BLaER1 (cell line): ENCODE results near the gene RASAL2.
A peak's percentile ranks its signal among the peaks of the same experiment; 100 is the strongest.

Source experiments
- H3K27ac ChIP-seq: shearing (Covaris generic); formaldehyde crosslinking; 2 replicates; pipeline ENCODE4 v1.8.1; 2022
- H3K27me3 ChIP-seq: shearing (Covaris generic); formaldehyde crosslinking; 2 replicates; pipeline ENCODE4 v1.8.1; 2022
- H3K36me3 ChIP-seq: shearing (Covaris generic); formaldehyde crosslinking; 2 replicates; pipeline ENCODE4 v1.8.1; 2022
- H3K4me1 ChIP-seq: shearing (Covaris generic); formaldehyde crosslinking; 2 replicates; pipeline ENCODE4 v1.8.1; 2022
- H3K4me2 ChIP-seq: shearing (Covaris generic); formaldehyde crosslinking; 2 replicates; pipeline ENCODE4 v1.8.1; 2022
- H3K4me3 ChIP-seq: shearing (Covaris generic); formaldehyde crosslinking; 2 replicates; pipeline ENCODE4 v1.8.1; 2022
- H3K9ac ChIP-seq: shearing (Covaris generic); formaldehyde crosslinking; 2 replicates; pipeline ENCODE4 v1.8.1; 2022
- H3K9me3 ChIP-seq: shearing (Covaris generic); formaldehyde crosslinking; 2 replicates; pipeline ENCODE4 v1.8.1; 2022
- H4K20me1 ChIP-seq: shearing (Covaris generic); formaldehyde crosslinking; 2 replicates; pipeline ENCODE4 v1.8.1; 2022
- Cebpa-rat ChIP-seq: shearing (Covaris generic); IDR thresholded peaks from 2 replicates; pipeline ENCODE4 v1.8.1; 2022

Gene RASAL2

GRCh38 chr1:178055779-178056471 is 38.0 kb upstream of the RASAL2 start:
- H3K27me3 ChIP-seq, result no peaks in the 10 kb centered on the region
- TF ChIP-seq Cebpa-rat, result no peak
- no peaks in the 10 kb centered on the region for H3K36me3 ChIP-seq
- H3K4me1 ChIP-seq, result peaks cover 56% of the 10 kb centered on the region
- no peaks in the 10 kb centered on the region for H3K9me3 ChIP-seq
- peak overlapping the region; percentile 39; the same call in 1 of the 2 replicates for H3K27ac ChIP-seq
- H3K4me2 ChIP-seq, result peak overlapping the region; percentile 45
- no peaks in the 10 kb centered on the region for H4K20me1 ChIP-seq
- no peak overlapping the region for H3K9ac ChIP-seq
- H3K4me3 ChIP-seq, result no peak overlapping the region

DNA sequence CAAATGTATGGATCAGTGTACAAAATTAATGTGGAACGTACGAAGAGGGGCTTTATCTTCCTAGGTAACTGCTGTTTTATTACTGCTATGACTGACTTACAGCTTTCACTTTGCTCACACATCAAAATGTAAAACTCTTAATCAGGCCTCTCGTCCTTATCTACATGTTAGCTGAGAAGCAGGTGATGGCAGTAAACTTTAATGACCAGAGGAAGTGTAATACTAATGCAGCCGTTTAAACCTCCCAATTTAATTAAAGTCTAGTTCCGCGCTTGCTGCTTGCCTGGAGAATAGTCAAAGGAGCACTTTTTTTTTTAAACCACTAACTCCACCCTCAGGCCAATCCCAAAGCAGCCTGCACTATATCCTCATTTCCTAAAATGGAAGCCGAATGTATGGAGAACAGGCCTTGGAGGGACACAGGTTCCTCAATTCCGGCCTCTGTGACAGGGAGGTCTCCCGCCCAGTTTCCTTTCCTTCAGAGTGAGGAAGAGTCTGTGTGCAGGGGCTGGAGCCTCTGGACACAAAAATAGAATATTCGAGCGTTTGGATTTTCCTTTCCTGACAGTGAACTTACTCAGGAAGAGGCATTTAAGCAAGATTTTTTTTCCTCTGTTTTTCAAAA is 36.7 kb upstream of the RASAL2 start:
- H4K20me1 ChIP-seq, result no peaks in the 10 kb centered on the region
- no peaks in the 10 kb centered on the region for H3K9me3 ChIP-seq
- H3K4me2 ChIP-seq, result peak overlapping the region; percentile 57; the same call in 1 of the 2 replicates
- H3K9ac ChIP-seq, result no peak overlapping the region
- H3K27ac ChIP-seq, result no peak overlapping the region
- no peaks in the 10 kb centered on the region for H3K27me3 ChIP-seq
- no peak overlapping the region for H3K4me3 ChIP-seq
- TF ChIP-seq Cebpa-rat, result no peak
- H3K36me3 ChIP-seq, result no peaks in the 10 kb centered on the region
- H3K4me1 ChIP-seq, result peaks cover 54% of the 10 kb centered on the region

DNA sequence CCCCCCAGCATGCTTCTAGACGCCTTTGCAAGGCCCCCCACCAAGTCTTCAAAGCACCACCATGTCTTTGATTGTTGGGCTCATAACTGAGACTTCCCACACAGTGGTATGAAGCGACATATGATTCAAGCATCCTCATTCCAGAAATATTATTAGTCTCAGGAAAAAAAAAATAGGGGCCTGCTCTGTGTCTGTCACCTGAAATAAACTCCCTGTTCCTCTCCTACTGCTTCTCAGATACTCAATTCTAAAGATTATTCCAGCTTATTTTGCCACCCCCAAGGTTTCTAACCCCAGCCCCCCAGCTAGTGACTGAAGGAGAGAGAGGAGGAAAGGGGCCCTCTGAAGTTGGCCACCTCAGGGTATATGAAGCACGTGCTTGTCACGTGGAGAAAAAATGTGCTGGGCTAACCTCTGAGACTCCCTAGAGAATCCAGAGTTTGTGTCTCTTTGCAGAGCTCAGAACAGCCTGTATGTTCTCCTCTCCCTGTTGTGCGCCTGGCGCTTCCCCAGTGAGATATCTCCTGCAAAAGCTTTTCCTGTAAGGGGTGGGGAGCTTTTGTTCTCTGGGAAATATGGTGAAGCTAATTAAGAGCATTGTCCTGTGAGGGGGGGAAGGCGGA is 35.9 kb upstream of the RASAL2 start:
- Histone ChIP-seq H3K9me3 (no peaks in the 10 kb centered on the region), H3K4me1 (peaks cover 52% of the 10 kb centered on the region), H3K27ac (0 out of 2 replicates have a peak overlapping the region, but pooled peaks have one; percentile 0), H3K4me3 (no peak overlapping the region), H3K9ac (no peak overlapping the region), H3K27me3 (no peaks in the 10 kb centered on the region), H3K36me3 (no peaks in the 10 kb centered on the region), H4K20me1 (no peaks in the 10 kb centered on the region), H3K4me2 (peak overlapping the region; percentile 57)
- TF ChIP-seq Cebpa-rat, result no peak

DNA sequence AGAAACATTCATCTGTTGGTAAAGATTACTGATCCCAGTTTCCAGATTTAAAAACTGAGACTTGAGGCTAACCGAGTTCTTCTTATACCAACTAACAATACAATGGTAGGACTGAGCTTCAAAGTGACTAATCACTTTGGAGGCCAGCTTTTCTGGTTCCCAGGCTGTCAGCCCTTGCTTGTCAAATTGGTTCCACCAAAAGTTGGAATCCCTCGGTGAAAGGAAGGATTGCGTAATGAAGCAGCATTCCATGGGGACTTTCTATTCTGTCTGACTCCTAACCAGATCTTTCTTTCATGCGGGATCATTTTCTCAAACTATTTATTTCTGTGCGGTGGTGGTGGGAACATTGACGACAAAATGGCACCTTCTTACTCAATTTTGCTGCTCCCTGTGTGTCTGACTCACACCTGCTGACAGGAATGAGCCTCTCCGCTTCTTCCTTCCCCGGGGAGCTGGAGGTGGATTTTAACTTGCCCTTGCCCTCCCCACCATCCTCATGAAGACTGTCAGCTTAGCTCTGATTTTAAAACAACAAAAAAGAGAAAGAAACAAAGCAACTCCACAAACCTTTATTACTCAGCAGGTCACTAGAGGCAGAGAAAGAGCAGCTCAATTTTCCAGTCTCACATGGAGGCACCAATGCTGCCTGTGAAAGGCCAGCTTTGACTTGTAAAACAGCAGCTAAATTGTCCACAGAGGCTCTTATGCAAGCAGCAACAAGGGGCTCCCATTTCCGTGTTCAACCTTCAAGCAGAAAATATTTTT is 32.9 kb upstream of the RASAL2 start:
- TF ChIP-seq Cebpa-rat, result peak; percentile 68
- H3K27ac ChIP-seq, result no peak overlapping the region
- H3K4me1 ChIP-seq, result peaks cover 34% of the 10 kb centered on the region
- H3K36me3 ChIP-seq, result no peaks in the 10 kb centered on the region
- no peak overlapping the region for H3K4me3 ChIP-seq
- no peaks in the 10 kb centered on the region for H4K20me1 ChIP-seq
- no peak overlapping the region for H3K4me2 ChIP-seq
- H3K9ac ChIP-seq, result no peak overlapping the region
- no peaks in the 10 kb centered on the region for H3K9me3 ChIP-seq
- no peaks in the 10 kb centered on the region for H3K27me3 ChIP-seq

DNA sequence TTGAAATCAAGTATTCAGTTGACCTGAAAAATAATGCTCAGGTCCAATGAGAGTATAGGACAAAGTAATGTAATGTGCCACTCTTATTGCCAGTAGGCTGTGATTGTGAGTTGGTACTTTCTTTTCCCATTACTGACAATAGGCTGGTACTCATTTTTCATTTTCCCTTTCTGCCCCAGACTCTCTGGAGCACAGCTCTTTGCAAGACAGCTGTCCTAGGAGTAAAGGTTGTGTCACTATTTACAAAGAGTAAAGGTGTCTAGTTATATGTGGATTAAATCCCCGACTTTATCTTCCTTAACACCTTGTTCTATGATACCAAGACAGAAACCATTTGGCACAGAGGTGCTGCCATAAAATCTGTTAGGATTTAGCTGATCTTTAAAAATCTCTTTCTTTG is 32.3 kb upstream of the RASAL2 start:
- no peak overlapping the region for H3K4me3 ChIP-seq
- no peaks in the 10 kb centered on the region for H4K20me1 ChIP-seq
- H3K4me1 ChIP-seq, result peaks cover 27% of the 10 kb centered on the region
- no peaks in the 10 kb centered on the region for H3K9me3 ChIP-seq
- H3K4me2 ChIP-seq, result no peak overlapping the region
- H3K27ac ChIP-seq, result no peak overlapping the region
- no peak overlapping the region for H3K9ac ChIP-seq
- no peak for TF ChIP-seq Cebpa-rat
- no peaks in the 10 kb centered on the region for H3K27me3 ChIP-seq
- H3K36me3 ChIP-seq, result no peaks in the 10 kb centered on the region

DNA sequence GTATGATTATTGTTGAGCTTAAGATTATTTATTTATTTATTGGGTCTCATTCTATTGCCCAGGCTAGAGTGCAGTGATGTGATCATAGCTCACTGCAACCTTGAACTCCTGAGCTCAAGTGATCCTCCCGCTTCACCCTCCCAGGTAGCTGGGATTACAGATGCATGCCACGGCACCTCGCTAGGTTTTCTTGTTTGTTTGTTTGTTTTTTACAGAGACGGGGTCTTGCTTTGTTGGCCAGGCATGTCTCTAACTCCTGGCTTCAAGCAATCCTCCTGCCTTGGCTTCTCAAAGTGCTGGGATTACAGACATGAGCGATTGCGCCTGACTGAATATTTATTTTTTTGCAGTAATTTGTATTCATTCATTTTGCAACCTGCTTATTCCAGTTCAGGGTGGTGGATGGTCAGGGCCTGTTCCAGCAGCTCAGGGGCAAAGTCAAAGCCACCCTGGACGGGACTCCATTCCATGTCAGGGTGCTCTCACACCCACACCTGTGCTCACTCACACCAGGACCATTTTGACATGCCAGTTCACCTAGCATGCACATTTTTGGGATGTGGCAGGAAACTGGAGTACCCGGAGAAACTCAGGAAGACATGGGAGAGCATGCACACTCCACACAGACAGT is 29.6 kb upstream of the RASAL2 start:
- Histone ChIP-seq H4K20me1 (no peaks in the 10 kb centered on the region), H3K4me3 (no peak overlapping the region), H3K27me3 (no peaks in the 10 kb centered on the region), H3K27ac (no peak overlapping the region), H3K9me3 (no peaks in the 10 kb centered on the region), H3K36me3 (no peaks in the 10 kb centered on the region), H3K4me2 (no peak overlapping the region), H3K9ac (no peak overlapping the region), H3K4me1 (peaks cover 6% of the 10 kb centered on the region)
- TF ChIP-seq Cebpa-rat, result no peak

- Histone ChIP-seq H3K4me2 (no peak overlapping the region), H3K4me1 (peaks cover 6% of the 10 kb centered on the region)
- no peak for TF ChIP-seq Cebpa-rat
Observed at GRCh38 chr1:178065250-178065649, 28.7 kb upstream of the RASAL2 start.

GRCh38 chr1:178066296-178066907 is 27.5 kb upstream of the RASAL2 start:
- no peaks in the 10 kb centered on the region for H3K36me3 ChIP-seq
- no peak overlapping the region for H3K9ac ChIP-seq
- no peak for TF ChIP-seq Cebpa-rat
- no peaks in the 10 kb centered on the region for H3K9me3 ChIP-seq
- H3K4me3 ChIP-seq, result no peak overlapping the region
- H3K4me1 ChIP-seq, result peaks cover 6% of the 10 kb centered on the region
- H3K27ac ChIP-seq, result no peak overlapping the region
- H3K27me3 ChIP-seq, result no peaks in the 10 kb centered on the region
- no peaks in the 10 kb centered on the region for H4K20me1 ChIP-seq
- no peak overlapping the region for H3K4me2 ChIP-seq

More at GRCh38 chr1:178065250-178065649, 28.7 kb upstream of the RASAL2 start:
- Histone ChIP-seq H3K27ac (no peak overlapping the region), H3K9ac (no peak overlapping the region), H3K36me3 (no peaks in the 10 kb centered on the region), H3K4me3 (no peak overlapping the region), H4K20me1 (no peaks in the 10 kb centered on the region), H3K27me3 (no peaks in the 10 kb centered on the region), H3K9me3 (no peaks in the 10 kb centered on the region)
